Large intestine (tissue), 3 donors: Measurements from ENCODE around the gene TXNDC12. TPM values are rescaled to one million over a fixed set of nuclear protein-coding genes. Genes with fewer than 3 reads are reported as not detected.

Experiments
- DNase-seq, 2 donors: peaks; one replicate each; pipeline versions ENCODE4 v3.0.0 to v3.0.0-alpha.2; 2013
- H3K27ac ChIP-seq: one replicate; pipeline ENCODE4 v1.5.1; 2013; ENCODE audit warnings: low read length
- H3K27me3 ChIP-seq: 2 replicates; pipeline ENCODE4 v1.6.1; 2013; ENCODE audit warnings: low read length; ENCODE audit not compliant: control insufficient read depth, insufficient read depth
- H3K36me3 ChIP-seq: 2 replicates; pipeline ENCODE4 v1.6.1; 2013; ENCODE audit warnings: low read length; ENCODE audit not compliant: control insufficient read depth, insufficient read depth
- H3K4me1 ChIP-seq: one replicate; pipeline ENCODE4 v1.6.1; 2013; ENCODE audit warnings: low read length; ENCODE audit not compliant: control insufficient read depth, insufficient read depth
- H3K4me3 ChIP-seq: one replicate; pipeline ENCODE4 v1.5.1; 2013; ENCODE audit warnings: low read length
- H3K9me3 ChIP-seq: one replicate; pipeline ENCODE4 v1.6.1; 2013; ENCODE audit warnings: mild to moderate bottlenecking, low read depth, low read length, moderate library complexity; ENCODE audit not compliant: control insufficient read depth
- WGBS: methylation state at CpG from one replicate; pipeline ENCODE4 v1.1.5; 2013; ENCODE audit warnings: low lambda C conversion rate; ENCODE audit not compliant: insufficient coverage; 5-methylcytosine and 5-hydroxymethylcytosine counted together
- polyA plus RNA-seq: library from polyadenylated mRNA; unstranded; fragments of 120-200 nt; gene quantifications from one replicate; pipeline ENCODE4 v1.2.1, GENCODE V29; 2013

The TXNDC12 gene
- polyA plus RNA-seq, 1 donor: 39.9 TPM

- Histone ChIP-seq H3K27ac (no peak overlapping the region), H3K36me3 (no peaks in the 10 kb centered on the region), H3K4me1 (peaks cover 7% of the 10 kb centered on the region), H3K4me3 (no peak overlapping the region), H3K27me3 (peaks cover 3% of the 10 kb centered on the region), H3K9me3 (no peaks in the 10 kb centered on the region)
- peak; percentile 71 to 77 for DNase-seq
- 42% methylated on average over 2 of the region's 9 CpGs for WGBS
Observed at GRCh38 chr1:52002038-52002917, 52.7 kb downstream of the TXNDC12 start.

GRCh38 chr1:51998701-51999100 lies 56.3 kb downstream of the TXNDC12 start:
- no peak for DNase-seq
- Histone ChIP-seq H3K36me3 (no peaks in the 10 kb centered on the region), H3K4me3 (no peak overlapping the region), H3K27ac (no peak overlapping the region), H3K9me3 (no peaks in the 10 kb centered on the region), H3K4me1 (no peaks in the 10 kb centered on the region), H3K27me3 (peaks cover 7% of the 10 kb centered on the region)
- no CpG with 5 or more reads among the region's 1 CpG for WGBS

DNA sequence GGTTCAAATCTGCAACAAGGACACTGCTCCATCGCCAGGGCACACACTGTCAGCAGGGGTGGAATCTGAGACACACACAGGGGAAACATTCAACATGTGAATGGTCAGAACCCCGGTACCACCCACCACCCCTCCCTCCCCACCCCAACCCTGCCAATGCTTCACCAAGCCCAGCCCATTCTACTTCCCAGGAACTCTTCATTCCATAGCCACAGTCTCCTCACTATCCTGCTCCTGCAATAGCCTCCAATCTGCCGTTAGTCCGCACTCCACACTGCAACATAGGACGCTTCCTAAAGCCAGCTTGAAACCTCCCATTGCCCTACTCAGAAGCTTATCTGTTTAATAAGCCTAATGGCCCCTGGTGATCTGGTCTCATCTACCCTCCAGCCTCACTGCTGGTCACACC lies 57.0 kb downstream of the TXNDC12 start:
- no peak for DNase-seq
- no peak overlapping the region for H3K27ac ChIP-seq
- H3K36me3 ChIP-seq: no peaks in the 10 kb centered on the region
- no peaks in the 10 kb centered on the region for H3K4me1 ChIP-seq
- H3K4me3 ChIP-seq: no peak overlapping the region
- WGBS: no CpG with 5 or more reads among the region's 5 CpGs
- H3K27me3 ChIP-seq: peaks cover 7% of the 10 kb centered on the region
- H3K9me3 ChIP-seq: no peaks in the 10 kb centered on the region

GRCh38 chr1:51990478-51990965 lies 64.5 kb downstream of the TXNDC12 start, which contains the start of gene RAB3B:
Gene RAB3B (minus strand): TSS chr1:51990700. CDS start chr1:51977117, 13,583 bp downstream.
- WGBS: no CpG with 5 or more reads among the region's 46 CpGs
- Histone ChIP-seq H3K4me1 (no peaks in the 10 kb centered on the region), H3K27me3 (peaks cover 36% of the 10 kb centered on the region), H3K27ac (no peak within 1 kb of the TSS), H3K4me3 (peak within 1 kb of the TSS; percentile 8), H3K9me3 (no peaks in the 10 kb centered on the region), H3K36me3 (no peaks in the 10 kb centered on the region)
- DNase-seq: peak; percentile 61 to 74

GRCh38 chr1:51989582-51990477 lies 65.2 kb downstream of the TXNDC12 start:
- WGBS: 0% methylated on average over 1 of the region's 47 CpGs
- Histone ChIP-seq H3K36me3 (no peaks in the 10 kb centered on the region), H3K9me3 (no peaks in the 10 kb centered on the region), H3K4me1 (no peaks in the 10 kb centered on the region), H3K27ac (no peak overlapping the region), H3K27me3 (peaks cover 35% of the 10 kb centered on the region), H3K4me3 (no peak overlapping the region)
- DNase-seq: no peak

- Histone ChIP-seq H3K4me1 (no peaks in the 10 kb centered on the region), H3K27ac (no peak overlapping the region), H3K9me3 (no peaks in the 10 kb centered on the region), H3K27me3 (peaks cover 33% of the 10 kb centered on the region), H3K4me3 (no peak overlapping the region), H3K36me3 (no peaks in the 10 kb centered on the region)
- DNase-seq: no peak
Observed at GRCh38 chr1:51988254-51988653, 66.7 kb downstream of the TXNDC12 start.

DNA sequence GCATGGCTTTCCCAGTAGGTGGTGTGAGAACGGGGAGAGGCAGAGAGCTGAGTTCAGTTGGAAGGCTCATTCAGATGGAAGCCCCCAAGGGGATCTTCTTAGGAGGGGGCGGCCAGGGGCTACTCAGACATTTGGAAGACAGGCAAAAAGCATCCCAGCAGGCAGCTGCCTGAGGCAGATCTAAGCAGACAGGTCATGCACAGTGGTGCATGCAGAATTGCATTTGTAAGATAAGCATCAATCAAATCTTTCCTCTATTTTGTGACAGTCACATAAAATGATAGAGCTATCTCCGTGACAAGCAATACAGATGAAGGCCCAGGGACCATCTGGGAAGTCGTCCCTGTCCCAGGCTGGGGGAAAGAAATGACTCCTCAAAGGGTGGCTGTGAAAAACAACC lies 68.3 kb downstream of the TXNDC12 start:
- H3K36me3 ChIP-seq: no peaks in the 10 kb centered on the region
- H3K4me3 ChIP-seq: no peak overlapping the region
- H3K27me3 ChIP-seq: peaks cover 21% of the 10 kb centered on the region
- DNase-seq: no peak
- no peak overlapping the region for H3K27ac ChIP-seq
- H3K4me1 ChIP-seq: no peaks in the 10 kb centered on the region
- H3K9me3 ChIP-seq: no peaks in the 10 kb centered on the region
- WGBS: no CpG with 5 or more reads among the region's 4 CpGs

DNA sequence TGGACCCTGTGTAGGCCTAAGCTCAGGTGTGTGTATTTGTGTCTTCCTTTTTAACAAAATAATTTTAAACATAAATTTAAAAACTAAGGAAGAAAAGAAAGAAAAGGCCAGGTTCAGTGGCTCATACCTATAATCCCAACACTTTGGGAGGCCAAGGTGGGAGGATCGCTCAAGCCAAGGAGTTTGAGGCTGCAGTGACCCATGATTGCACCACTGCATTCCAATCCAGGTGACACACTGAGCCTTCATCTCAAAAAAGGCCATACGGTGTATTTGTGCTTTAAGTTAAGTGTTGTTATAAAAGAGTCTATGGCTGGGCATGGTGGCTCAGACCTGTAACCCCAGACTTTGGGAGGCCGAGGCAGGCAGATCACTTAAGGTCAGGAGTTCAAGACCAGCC lies 72.8 kb downstream of the TXNDC12 start:
- no peaks in the 10 kb centered on the region for H3K9me3 ChIP-seq
- no CpG with 5 or more reads among the region's 3 CpGs for WGBS
- no peak overlapping the region for H3K27ac ChIP-seq
- DNase-seq: no peak
- no peaks in the 10 kb centered on the region for H3K36me3 ChIP-seq
- H3K4me1 ChIP-seq: no peaks in the 10 kb centered on the region
- no peak overlapping the region for H3K4me3 ChIP-seq
- H3K27me3 ChIP-seq: no peaks in the 10 kb centered on the region

- no peak for DNase-seq
- Histone ChIP-seq H3K4me3 (no peak overlapping the region), H3K4me1 (no peaks in the 10 kb centered on the region), H3K36me3 (no peaks in the 10 kb centered on the region), H3K27ac (no peak overlapping the region), H3K27me3 (no peaks in the 10 kb centered on the region), H3K9me3 (no peaks in the 10 kb centered on the region)
- WGBS: no CpG with 5 or more reads among the region's 1 CpG
Observed at GRCh38 chr1:51981555-51981954, 73.4 kb downstream of the TXNDC12 start.

DNA sequence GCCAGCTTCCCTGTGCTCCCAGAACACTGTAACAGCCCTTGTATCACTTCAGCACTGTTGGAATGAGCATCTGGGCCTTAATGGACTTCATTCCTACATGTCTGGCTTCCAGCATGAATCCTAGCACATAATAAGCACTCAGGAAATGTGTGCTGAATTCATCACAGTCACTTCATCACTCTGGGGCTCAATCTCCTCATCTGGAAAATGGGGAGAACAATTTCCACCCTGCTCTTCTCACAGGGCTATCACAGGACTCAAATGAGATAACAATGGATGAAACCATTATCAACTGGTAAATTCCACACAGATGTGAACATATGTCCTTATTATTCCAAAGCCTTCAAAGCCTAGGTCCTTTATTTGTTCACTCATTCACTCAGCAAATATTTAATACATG lies 76.9 kb downstream of the TXNDC12 start:
- H3K27ac ChIP-seq: no peak overlapping the region
- H3K4me1 ChIP-seq: no peaks in the 10 kb centered on the region

More for the DNA sequence above, 76.9 kb downstream of the TXNDC12 start:
- H3K9me3 ChIP-seq: no peaks in the 10 kb centered on the region
- no peak overlapping the region for H3K4me3 ChIP-seq
- no peaks in the 10 kb centered on the region for H3K36me3 ChIP-seq
- DNase-seq: no peak
- no peaks in the 10 kb centered on the region for H3K27me3 ChIP-seq
